GM18498 (cell line): ENCODE data around the gene PPP1R16B.
A peak's percentile ranks its signal among the peaks of the same experiment; 100 is the strongest.
"Not testable (repeated sequence)": the region's sequence is repeated elsewhere in the genome, so short reads cannot be mapped to it uniquely, and the experiment has no call there.

Experiments used
- ATAC-seq: cut with Tn5 transposase; IDR thresholded peaks from one replicate; pipeline ENCODE4 v1.9.1; 2021; ENCODE audit warnings: mild to moderate bottlenecking, moderate library complexity; ENCODE audit not compliant: unreplicated experiment

The PPP1R16B gene

DNA sequence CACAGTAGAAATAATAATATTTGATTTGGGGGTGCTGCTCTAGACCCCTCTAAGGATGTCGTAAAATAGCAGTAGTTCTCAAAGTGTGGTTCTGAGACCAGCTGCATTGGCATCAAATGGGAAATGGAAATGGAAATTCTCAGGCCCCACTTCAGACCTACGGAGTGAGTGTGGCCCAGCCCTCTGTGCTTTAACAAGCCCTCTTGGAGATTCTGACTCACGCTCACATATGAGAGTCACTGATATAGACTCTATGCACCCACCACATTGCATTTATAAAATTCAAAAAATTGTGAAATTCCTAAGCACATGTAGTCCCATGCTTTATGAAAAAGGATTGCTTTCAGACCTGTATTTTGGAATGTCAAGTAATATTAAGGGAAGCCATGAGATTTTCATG is 14.2 kb upstream of the PPP1R16B start:
- no peak for ATAC-seq

DNA sequence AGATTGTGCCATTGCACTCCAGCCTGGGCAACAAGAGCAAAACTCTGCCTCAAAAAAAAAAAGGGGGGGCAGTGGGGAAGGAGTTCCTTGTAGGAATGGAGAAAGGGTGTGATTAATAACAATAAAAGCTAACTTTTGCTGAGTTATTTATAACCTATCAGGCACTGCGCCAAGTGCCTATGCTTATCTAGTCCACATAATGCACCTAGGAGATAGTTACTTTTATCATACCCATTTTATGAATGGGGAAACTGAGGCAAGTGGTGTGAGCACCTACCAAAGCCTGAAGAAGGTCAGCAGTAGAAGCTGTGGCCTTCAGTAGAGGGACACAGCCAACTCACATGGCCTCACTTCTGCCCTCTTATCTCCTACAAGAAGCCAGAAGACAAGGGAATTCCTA is 13.6 kb upstream of the PPP1R16B start:
- ATAC-seq: no peak

- ATAC-seq: not testable (repeated sequence)
These were observed 11.4 kb upstream of the PPP1R16B start for GRCh38 chr20:38794057-38794456.

GRCh38 chr20:38798266-38798665 is 7.2 kb upstream of the PPP1R16B start:
- no peak for ATAC-seq

DNA sequence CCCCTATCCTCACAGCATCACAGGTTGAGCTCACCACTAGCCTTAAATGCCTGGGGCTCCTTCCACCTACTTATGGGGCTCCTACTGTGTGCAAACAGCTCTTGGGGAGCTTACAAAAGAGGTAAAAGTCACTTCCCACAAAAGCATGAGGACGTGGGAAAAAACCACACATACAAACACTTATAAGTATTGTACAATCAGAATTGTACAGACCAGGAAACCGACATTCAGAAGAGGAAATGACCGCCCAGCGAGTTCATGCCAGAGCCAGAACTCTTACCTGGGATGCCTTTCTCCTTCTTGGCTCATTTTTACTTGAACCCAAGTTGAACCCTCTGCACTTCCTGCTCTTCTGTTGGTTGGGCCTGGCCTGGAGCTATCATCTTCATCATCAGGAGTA is 6.3 kb upstream of the PPP1R16B start:
- no peak for ATAC-seq

DNA sequence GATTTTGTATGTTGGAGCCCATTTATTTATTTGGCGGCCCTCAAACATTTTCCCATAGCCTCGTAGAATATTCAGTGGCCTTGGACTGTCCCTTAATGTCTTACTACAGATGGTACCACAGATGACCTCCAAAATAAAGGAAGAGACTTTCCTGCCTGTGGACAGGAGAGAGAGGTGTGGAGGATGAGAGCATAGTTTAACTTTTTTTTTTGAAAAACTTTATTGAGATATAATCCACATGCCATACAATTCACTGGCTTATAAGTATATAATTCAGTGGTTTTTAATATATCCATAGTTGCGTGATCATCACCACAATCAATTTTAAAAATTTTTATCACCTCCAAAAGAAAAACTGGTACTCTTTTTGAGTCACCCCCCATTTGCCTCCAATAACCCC is 4.6 kb upstream of the PPP1R16B start:
- no peak for ATAC-seq

DNA sequence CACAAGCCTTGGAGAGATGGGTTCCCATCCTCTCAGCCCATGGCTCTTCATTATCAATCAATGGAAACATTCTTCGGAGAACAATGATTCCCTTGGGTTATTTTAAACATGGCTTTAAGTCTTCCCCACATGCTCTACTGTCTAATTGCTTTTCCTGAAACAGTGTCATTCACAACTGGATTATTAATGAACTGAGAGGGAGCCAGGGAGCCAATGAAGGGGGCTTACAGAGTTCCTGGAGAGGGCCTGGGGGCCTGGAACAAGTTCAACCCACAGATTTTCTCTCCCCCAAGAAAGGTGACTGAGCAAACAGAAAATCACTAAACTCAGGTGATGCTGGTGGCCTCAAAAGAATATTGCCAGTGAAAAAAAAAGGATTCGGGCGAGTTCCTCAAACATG is 1.3 kb upstream of the PPP1R16B start:
- no peak for ATAC-seq

DNA sequence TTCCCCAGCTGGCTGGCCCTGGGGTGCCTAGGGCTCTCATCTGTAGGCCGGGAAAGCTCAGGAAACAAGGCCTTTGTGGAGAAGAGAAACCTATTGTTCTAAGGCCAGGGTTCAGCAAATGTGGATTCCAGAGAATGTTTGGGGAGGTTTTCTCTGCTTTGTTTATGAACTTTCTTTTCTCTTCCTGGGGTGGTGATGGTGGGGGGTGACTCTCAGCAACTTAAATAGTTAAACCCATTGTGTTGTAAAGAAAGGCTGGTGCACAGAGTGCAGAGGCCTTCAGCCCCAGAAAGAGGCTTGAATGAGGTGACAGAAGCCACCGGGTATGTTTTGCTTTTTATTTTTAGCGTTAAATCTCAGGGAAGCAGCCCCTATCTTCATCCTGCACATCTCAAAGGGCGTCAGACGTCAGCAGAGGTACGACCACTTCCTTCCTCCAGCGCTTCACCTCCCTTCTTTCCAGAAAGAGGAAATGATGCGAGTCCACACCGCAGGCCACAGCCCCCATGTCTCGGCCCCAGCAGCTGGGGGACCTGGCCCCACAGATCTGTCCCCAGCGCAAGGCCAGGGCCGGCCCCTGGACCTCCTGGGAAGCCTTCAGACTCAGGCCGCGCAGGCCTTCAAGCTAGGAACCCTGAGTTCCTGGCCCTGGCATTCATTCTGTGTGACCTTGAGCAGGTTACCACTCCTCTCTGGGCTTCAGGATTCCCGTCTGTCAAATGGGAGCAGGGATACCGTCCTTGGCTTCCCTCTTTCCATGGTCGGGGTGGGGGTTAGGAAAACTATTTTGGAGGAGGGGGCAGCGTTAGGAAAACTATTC is 605 bp upstream of the PPP1R16B start:
- ATAC-seq: peak; percentile 31

DNA sequence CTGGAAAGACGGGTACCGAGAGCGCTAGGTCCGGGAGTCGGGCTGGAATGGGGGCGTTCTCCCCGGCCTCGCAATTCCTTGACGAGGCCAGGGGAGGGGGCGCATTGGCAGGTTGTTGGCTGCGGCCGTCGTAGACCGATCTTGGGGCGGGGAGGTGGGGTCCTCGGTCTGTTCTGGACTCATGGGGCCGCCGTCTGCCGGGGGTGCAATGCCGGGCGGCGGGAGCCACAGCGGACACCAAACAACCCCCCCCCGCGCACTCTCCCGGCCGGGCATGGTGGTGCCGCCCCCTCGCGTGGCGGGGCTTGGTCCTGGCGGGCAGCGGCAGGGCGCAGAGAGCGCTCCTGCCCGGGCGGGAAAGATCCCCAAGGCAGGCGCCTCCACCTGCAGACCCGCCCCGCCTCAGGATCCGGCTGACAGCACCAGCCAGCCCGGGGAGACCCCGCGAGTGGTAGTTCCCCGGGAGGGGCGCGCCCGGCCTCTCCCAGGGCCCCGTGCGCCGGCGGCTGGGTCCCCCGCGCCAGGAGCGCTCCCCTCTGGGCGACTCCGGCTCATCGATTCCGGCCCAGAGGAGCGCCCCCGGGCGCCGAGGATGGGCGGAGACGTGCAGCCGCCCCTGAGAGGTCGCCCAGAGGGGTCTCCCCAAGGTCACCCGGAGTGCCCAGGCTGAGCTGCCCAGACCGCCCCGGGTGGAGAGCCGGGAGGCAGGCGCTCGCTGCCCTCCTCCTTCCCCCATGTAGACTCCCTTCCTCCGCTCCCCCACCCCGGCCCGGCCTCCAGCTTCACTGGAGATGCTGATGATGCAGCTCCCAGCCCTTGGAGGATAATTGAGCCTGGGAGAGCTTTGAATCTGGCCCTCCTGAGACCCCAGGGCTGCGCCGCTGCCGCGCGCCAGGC is 709 bp downstream of the PPP1R16B start:
- no peak for ATAC-seq

GRCh38 chr20:38806855-38807655 is 1.6 kb downstream of the PPP1R16B start:
- no peak for ATAC-seq

- ATAC-seq: no peak
These were observed 4.4 kb downstream of the PPP1R16B start for GRCh38 chr20:38809942-38810341.

DNA sequence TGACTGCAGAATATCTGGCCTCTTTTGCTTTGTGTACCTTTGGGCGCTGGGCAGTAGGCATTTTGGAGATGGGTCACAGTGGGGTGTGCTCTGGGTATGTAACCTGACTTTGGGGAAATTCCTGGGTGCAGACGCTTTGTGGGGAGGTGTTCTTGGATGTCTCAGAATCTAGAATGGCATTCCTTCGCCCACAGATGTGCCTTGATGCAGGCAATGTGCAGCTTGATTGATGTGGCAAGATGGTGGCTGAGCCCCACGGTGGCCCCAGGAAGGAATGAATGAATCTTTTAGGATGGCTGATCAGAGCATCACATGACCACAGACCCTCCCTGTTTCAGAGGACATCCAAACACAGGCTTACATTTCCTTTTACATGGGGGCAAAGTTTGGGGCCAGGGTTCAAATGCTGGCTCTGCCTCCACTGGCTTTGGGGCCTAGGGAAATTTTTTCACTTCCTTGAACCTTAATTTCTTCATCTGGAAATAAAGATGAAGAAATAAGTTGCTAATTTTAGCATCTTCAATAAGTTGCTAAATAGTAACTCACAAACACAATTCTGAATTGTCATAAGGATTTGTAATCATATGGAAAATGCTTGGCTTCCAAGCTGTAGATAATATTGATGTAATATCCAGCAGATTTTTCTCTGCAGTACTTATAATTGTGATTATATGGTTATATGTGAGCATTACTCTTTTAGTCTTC is 5.6 kb downstream of the PPP1R16B start:
- ATAC-seq: no peak

DNA sequence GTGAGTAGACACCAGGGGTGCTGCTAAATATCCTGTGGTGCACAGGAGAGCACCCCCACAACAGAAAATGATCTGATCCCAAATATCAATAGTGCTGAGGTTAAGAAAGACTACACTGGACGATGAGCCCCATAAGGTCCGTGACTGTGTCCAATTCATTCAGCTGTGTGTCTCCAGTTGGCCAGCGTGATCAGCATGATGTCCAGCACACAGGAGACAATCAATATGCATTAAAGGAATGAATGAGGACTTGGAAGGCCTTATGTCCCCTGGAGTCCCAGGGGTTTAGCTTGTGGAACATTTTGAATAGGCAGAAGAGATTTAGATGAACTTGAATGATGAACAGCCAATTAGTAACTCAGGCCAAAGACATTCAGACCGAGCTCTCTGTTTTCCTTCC is 6.3 kb downstream of the PPP1R16B start:
- ATAC-seq: no peak

DNA sequence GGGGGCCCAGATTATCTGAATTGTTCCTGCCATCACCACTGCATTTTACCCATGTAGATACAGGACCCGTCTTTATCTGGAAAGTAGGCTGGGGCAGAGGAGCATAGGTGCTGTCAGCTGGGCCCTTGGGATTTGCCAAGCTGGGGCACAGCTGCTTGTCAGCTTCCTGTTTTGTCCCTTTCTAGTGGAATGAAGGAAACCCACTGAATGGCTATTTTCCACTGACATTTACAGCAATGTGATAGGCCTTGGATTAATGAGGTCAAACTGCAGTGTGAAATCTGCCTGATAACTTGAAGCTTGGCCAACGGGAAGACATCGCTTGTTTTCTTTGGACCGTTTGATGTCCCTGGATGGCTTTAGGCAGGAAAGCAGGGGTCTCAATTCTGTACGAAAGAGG is 6.7 kb downstream of the PPP1R16B start:
- ATAC-seq: no peak

DNA sequence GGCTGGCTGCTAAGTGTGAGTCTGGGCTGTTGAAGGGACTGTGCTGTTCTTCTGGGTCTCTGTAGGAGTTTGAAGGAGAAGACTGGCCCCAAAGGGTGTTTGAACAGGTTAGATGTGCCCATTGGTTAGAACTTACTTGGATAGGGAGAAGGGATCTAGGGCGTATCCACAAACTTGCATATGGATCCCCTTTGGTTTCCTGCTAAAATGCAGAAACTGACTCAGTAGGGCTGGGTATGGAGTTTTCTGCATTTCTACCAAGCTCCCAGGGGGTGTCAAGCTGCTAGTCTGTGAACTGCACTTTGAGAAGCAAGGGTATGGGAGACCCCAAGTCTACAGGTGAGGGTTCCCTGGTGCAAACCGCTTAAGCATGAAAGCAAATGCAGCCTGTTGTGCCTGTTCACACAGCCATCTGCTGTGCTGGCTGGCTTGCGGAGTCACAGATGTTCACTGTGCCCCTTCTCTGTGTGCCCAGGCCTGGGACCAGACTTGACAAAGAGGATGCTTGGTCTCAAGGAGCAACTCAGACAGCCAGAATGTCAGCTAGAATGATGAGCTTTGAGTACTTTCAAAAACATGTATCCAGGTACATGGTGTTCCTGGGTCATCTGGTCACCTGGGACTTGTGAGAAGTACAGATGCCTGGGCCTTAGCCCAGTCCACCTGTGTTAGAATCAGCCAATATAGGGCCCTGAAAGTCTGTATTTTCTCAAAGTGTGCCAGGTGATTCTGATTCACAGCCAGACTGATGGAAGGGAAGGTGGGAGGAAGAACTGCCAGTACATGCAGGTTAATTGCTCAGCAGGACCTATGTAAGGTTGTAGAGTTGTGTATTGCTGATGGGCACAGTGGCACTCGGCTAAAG is 7.4 kb downstream of the PPP1R16B start:
- no peak for ATAC-seq

GRCh38 chr20:38813574-38813962 is 8.1 kb downstream of the PPP1R16B start:
- ATAC-seq: not testable (repeated sequence)

- no peak for ATAC-seq
These were observed 9.9 kb downstream of the PPP1R16B start for GRCh38 chr20:38815446-38815845.

- no peak for ATAC-seq
These were observed 12.9 kb downstream of the PPP1R16B start for GRCh38 chr20:38818113-38819065.

DNA sequence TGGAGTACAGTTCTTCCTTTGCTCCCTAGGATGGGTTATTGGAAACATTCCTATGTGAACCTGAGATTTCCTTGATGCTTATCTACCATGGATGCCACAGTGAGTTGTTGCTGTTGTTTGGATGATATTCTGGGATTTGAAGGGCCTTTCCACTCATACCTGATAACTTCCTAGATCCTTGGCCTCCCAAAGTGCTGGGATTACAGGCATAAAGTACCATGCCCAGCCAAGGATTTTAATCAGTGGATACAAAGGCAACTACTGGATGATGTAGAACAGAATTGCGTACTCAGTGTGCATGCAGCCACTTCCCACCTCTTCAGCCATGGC is 20.0 kb downstream of the PPP1R16B start:
- ATAC-seq: no peak
